ENCODE results near the gene CLIC3. TPM values are rescaled to one million over a fixed set of nuclear protein-coding genes. Genes with fewer than 3 reads are reported as not detected.

The CLIC3 gene
- polyA plus RNA-seq, 2 of the 4 experiments (the other 2 are of a cell fraction): 0.61 to 6.4 TPM

DNA sequence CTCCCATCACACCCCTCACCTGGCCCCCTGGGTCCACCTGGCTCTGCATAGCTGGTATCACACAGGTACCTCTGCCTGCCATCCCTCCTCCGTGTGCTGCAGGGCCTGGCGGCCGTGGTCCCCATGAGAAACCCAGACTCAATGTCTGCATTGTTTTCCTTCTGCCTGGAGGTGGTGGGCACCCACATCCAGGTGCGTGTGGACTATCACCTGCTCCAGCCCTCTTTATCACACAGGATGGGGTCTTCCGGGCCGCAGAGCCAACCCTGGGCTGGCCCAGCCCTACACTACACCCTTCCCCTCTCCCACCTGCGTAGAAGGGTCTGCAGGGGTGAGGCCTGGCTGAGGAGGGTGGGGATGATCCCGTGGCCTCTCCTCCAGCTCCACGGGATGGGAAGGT is 42.5 kb upstream of the CLIC3 start:
- ATAC-seq: no peak
- no peak for DNase-seq (ENCODE audit: low read depth in 1 of 2, low spot score in 1 of 2)

DNA sequence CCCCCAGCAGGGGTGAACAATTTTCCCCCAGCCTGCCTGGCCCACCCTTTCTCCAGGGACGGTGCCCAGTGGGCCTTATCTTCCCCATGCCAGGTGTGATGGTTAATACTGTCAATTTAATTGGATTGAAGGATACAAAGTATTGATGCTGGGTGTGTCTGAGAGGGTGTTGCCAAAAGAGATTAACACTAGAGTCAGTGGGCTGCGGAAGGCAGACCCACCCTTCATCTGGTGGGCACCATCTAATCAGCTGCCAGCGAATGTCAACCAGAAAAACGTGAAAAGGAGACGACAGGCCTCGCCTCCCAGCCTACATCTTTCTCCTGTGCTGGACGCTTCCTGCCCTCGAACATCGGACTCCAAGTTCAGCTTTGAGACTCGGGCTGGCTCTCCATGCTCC is 41.1 kb upstream of the CLIC3 start:
- FAIRE-seq (no peak), DNase-seq (ENCODE audit: low read depth in 1 of 2, low spot score in 1 of 2) (no peak), ATAC-seq (no peak)
- Histone ChIP-seq H3K4me2 (no peak overlapping the region), H3K4me3 (no peak overlapping the region), H3K4me1 (peaks cover 15% of the 10 kb centered on the region), H3K9me3 (no peaks in the 10 kb centered on the region), H3K27ac (no peak overlapping the region)
- 85% methylated on average over 10 of the region's 10 CpGs for WGBS (ENCODE audit: missing lambda C conversion rate)
- POLR2A ChIA-PET: no interaction called here
- TF ChIP-seq NR3C1 (IDR thresholded peaks at IDR 0.05) (no peak), ZFP36 (IDR thresholded peaks at IDR 0.05; ENCODE audit: borderline replicate concordance, partially characterized antibody) (no peak), POLR2AphosphoS2 (conservative IDR thresholded peaks at IDR 0.05; ENCODE audit: low read length) (no peak), HDAC2 (IDR thresholded peaks at IDR 0.05) (no peak), EP300 (IDR thresholded peaks at IDR 0.05) (no peak), RCOR1 (IDR thresholded peaks at IDR 0.05; ENCODE audit: low read depth, low read length) (no peak), NPAS2 (CRISPR knock-in tag; IDR thresholded peaks at IDR 0.05; ENCODE audit: borderline replicate concordance) (no peak), ZNF302 (CRISPR knock-in tag; IDR thresholded peaks at IDR 0.05) (no peak), HOXA7 (CRISPR knock-in tag; IDR thresholded peaks at IDR 0.05) (no peak), HOXB13 (CRISPR knock-in tag; IDR thresholded peaks at IDR 0.05; ENCODE audit: low read depth) (no peak), MAZ (IDR thresholded peaks at IDR 0.05; ENCODE audit: borderline replicate concordance, low read depth, low read length) (no peak), RAD21 (conservative IDR thresholded peaks at IDR 0.05 in 1 of 2, IDR thresholded peaks at IDR 0.05 in 1 of 2) (no peak), CBX8 (IDR thresholded peaks at IDR 0.05) (no peak), SREBF2 (IDR thresholded peaks at IDR 0.05) (no peak), JUN (IDR thresholded peaks at IDR 0.05) (no peak), JUNB (IDR thresholded peaks at IDR 0.05) (no peak)
- TF ChIP-seq, protein P1, sequence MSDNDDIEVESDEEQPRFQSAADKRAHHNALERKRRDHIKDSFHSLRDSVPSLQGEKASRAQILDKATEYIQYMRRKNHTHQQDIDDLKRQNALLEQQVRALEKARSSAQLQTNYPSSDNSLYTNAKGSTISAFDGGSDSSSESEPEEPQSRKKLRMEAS (IDR thresholded peaks at IDR 0.05): no peak
- TF ChIP-seq, protein P2, sequence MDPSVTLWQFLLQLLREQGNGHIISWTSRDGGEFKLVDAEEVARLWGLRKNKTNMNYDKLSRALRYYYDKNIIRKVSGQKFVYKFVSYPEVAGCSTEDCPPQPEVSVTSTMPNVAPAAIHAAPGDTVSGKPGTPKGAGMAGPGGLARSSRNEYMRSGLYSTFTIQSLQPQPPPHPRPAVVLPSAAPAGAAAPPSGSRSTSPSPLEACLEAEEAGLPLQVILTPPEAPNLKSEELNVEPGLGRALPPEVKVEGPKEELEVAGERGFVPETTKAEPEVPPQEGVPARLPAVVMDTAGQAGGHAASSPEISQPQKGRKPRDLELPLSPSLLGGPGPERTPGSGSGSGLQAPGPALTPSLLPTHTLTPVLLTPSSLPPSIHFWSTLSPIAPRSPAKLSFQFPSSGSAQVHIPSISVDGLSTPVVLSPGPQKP (IDR thresholded peaks at IDR 0.05; ENCODE audit: low read depth, low read length): no peak
- TF ChIP-seq, protein P3, sequence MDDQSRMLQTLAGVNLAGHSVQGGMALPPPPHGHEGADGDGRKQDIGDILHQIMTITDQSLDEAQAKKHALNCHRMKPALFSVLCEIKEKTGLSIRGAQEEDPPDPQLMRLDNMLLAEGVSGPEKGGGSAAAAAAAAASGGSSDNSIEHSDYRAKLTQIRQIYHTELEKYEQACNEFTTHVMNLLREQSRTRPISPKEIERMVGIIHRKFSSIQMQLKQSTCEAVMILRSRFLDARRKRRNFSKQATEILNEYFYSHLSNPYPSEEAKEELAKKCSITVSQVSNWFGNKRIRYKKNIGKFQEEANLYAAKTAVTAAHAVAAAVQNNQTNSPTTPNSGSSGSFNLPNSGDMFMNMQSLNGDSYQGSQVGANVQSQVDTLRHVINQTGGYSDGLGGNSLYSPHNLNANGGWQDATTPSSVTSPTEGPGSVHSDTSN (IDR thresholded peaks at IDR 0.05): no peak
- CTCF ChIA-PET: interaction anchor here (0.6 to 20.4 kb wide), 12 partner anchors 9 to 250 kb away, joined by 3 to 282 read pairs (median 4); partner anchors contain the start of genes ABCA2, AJM1, C8G and FBXW5

More for the DNA sequence above, 42.5 kb upstream of the CLIC3 start:
- peaks cover 17% of the 10 kb centered on the region for H3K4me1 ChIP-seq
- no peaks in the 10 kb centered on the region for H3K9me3 ChIP-seq
- no peak overlapping the region for H3K4me3 ChIP-seq
- WGBS (ENCODE audit: missing lambda C conversion rate): 65% methylated on average over 6 of the region's 9 CpGs
- POLR2A ChIA-PET: no interaction called here
- H3K4me2 ChIP-seq: no peak overlapping the region
- CTCF ChIA-PET: interaction anchor here (1.0 to 20.4 kb wide), 7 partner anchors 9 to 252 kb away, joined by 3 to 282 read pairs (median 7); partner anchors contain the start of genes ABCA2, C8G, FBXW5 and LCN12
- TF ChIP-seq EP300 (IDR thresholded peaks at IDR 0.05) (no peak), CBX2 (IDR thresholded peaks at IDR 0.05; ENCODE audit: borderline replicate concordance, low read depth) (no peak), HOXA7 (CRISPR knock-in tag; IDR thresholded peaks at IDR 0.05) (no peak), RAD21 (conservative IDR thresholded peaks at IDR 0.05 in 1 of 2, IDR thresholded peaks at IDR 0.05 in 1 of 2) (no peak), RFX5 (IDR thresholded peaks at IDR 0.05) (no peak), JUNB (IDR thresholded peaks at IDR 0.05) (no peak), ZFP36 (IDR thresholded peaks at IDR 0.05; ENCODE audit: borderline replicate concordance, partially characterized antibody) (no peak), NPAS2 (CRISPR knock-in tag; IDR thresholded peaks at IDR 0.05; ENCODE audit: borderline replicate concordance) (no peak), RNF2 (IDR thresholded peaks at IDR 0.05; ENCODE audit: borderline replicate concordance, low read depth) (no peak)
- TF ChIP-seq, protein P4, sequence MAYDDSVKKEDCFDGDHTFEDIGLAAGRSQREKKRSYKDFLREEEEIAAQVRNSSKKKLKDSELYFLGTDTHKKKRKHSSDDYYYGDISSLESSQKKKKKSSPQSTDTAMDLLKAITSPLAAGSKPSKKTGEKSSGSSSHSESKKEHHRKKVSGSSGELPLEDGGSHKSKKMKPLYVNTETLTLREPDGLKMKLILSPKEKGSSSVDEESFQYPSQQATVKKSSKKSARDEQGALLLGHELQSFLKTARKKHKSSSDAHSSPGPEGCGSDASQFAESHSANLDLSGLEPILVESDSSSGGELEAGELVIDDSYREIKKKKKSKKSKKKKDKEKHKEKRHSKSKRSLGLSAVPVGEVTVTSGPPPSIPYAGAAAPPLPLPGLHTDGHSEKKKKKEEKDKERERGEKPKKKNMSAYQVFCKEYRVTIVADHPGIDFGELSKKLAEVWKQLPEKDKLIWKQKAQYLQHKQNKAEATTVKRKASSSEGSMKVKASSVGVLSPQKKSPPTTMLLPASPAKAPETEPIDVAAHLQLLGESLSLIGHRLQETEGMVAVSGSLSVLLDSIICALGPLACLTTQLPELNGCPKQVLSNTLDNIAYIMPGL (CRISPR knock-in tag; IDR thresholded peaks at IDR 0.05; ENCODE audit: borderline replicate concordance): no peak
- no peak for FAIRE-seq
- no peak overlapping the region for H3K27ac ChIP-seq
